Smooth muscle cell of the brain vasculature (primary cell): ENCODE data around the gene GALNT14.
A peak's percentile ranks its signal among the peaks of the same experiment; 100 is the strongest.

ENCODE experiments used
- DNase-seq: peaks from one replicate; pipeline ENCODE4 v3.0.0-alpha.2; 2012; ENCODE audit warnings: low read depth, low spot score

GALNT14 gene

DNA sequence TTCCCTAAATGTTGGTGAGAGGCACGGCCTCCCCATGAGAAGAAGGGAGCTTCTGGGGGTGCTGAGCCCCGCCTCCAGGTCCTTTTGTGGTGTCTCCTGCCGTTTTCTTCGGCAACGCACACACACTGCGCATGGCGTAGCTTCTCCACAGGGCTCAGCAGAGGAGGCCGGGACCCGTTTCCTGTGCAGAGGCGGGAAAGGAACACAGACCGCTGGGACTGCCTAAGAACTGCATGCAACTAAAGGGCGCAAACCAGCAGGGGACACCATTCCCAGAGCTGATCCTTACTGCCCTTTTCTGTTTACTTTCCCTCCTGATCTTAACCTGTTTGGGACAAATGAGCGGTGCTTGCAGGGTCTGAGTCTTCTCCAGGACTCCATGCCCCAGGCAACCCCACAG, 240.7 kb downstream of the GALNT14 start:
- DNase-seq: no peak

DNA sequence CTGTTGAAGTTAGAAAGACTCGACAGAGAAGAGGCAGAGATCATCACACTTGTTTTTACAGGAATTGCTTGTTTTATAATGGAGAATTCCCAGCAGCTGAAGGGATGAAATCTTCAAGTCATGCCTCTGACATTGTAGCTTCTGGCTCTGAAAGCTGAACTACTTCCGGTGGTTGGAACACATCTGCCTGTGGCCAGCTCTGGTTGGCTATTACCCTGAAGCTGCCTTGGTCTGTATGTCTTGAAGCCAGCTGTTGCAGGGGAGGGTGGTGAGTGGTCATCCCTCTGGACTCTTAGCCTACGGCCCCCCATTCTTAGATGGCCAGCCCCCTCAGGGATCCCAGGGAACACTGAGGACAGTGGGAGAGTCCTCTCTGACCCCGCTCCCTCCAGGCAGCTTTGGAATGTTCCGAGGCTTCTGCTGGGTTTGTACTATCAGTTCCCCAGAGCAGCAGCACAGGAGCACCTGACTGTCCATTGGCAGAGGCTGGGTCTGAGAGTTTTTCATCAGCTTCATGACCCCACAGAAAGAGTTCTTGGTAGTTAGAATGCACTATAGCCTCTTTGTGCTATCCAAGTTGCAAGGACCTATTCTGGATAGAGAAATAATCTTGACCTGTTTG, 243.6 kb downstream of the GALNT14 start:
- no peak for DNase-seq

GRCh38 chr2:30888852-30889409, 249.3 kb downstream of the GALNT14 start:
- no peak for DNase-seq

- DNase-seq: no peak
Observed at GRCh38 chr2:30886080-30886479, 252.2 kb downstream of the GALNT14 start.

- DNase-seq: no peak
Observed at GRCh38 chr2:30883822-30884221, 254.4 kb downstream of the GALNT14 start.

GRCh38 chr2:30883184-30883583, 255.1 kb downstream of the GALNT14 start:
- no peak for DNase-seq

- no peak for DNase-seq
Observed at GRCh38 chr2:30880516-30880915, 257.7 kb downstream of the GALNT14 start.

GRCh38 chr2:30877833-30878232, 260.4 kb downstream of the GALNT14 start:
- DNase-seq: no peak

DNA sequence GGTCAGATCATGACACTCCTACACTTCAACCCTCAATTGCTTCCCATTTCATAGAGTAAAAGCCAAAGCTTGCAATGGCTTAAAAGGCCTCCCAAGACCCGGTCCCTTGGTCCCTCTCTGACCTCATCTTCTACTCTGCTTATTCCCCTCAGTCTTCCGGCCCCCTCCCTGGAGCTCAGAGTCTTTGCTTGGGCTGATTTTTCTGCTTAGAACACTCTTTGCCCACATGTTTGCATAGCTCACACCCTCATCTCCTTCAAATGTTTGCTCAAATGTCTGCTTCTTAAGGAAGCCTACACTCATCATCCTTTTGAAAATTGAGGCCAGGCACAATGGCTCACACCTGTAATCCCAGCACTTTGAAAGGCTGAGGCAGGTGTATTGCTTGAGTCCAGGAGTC, 265.4 kb downstream of the GALNT14 start:
- no peak for DNase-seq

- DNase-seq: no peak
Observed at GRCh38 chr2:30871980-30872789, 266.1 kb downstream of the GALNT14 start.

- DNase-seq: no peak
Observed at GRCh38 chr2:30871440-30871839, 266.8 kb downstream of the GALNT14 start.

DNA sequence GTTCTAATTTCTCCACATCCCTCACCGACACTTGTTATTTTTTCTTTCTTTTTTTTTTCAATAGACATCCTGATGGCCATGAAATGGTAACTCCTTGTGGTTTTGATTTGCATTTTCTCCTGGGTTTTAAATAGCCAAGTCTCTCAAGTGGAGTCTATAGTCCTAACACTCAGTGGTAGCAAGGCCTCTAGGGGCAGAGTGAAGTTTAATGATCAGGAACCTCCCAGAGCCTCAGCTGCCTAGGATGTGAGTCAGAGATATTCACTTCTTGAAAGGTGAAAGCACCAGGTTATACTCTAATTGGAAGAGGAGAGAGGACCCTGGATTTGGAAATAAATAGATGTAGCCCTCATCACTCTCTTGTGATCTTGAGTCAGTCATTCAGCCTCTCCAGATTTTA, 268.3 kb downstream of the GALNT14 start:
- no peak for DNase-seq

- no peak for DNase-seq
Observed at GRCh38 chr2:30867385-30867784, 270.9 kb downstream of the GALNT14 start.

GRCh38 chr2:30866974-30867373, 271.3 kb downstream of the GALNT14 start:
- no peak for DNase-seq

- no peak for DNase-seq
Observed at GRCh38 chr2:30865892-30866681, 272.2 kb downstream of the GALNT14 start.

DNA sequence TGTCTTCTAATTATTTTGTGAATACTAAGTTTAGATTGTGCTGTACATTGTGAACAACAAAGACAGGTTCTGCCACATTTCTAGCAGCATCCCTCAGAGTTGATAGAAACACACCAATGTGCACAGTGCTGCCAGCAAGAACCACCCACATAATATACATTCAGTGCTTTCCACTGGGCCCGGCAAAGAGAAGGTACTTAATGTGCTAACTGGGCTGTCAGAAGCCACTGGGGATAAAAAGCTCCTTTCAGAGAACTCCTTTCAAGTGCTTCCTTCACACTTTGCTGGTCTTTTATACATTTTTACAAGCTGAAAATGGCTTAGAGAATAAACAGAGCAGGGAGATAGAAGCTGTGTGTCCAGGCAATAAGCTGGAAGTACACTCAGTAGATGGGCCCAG, 273.0 kb downstream of the GALNT14 start:
- no peak for DNase-seq

GRCh38 chr2:30862054-30862651, 276.1 kb downstream of the GALNT14 start:
- peak; percentile 33 for DNase-seq

DNA sequence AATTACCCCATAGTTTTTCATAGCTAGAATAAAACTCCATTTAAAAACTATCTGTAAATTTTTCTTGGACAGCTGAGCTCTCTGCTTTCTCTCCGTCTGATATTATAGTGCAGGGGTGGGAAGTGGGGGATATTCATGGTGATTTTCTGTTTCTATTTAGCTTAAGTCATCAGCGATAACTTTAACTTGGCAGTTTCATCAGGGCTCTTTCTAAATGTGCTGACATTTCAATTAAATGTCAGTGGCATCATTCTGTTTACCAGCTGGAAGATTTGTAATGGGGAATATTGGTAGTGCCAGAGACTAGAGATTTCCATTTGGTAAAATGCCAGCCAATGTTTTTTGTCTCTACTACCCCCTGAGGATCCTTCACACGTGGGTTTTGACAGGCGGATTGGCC, 277.5 kb downstream of the GALNT14 start:
- no peak for DNase-seq
